Activated T-cell treated with anti-CD3 and anti-CD28 coated beads, Interleukin-2, amount 50 U/mL, for 48 hours (primary cell): Measurements from ENCODE around the gene INTS3.

Experiments
- DNase-seq, 2 experiments: peaks; one replicate each; pipeline ENCODE4 v3.0.0-alpha.2; 2020

The INTS3 gene

DNA sequence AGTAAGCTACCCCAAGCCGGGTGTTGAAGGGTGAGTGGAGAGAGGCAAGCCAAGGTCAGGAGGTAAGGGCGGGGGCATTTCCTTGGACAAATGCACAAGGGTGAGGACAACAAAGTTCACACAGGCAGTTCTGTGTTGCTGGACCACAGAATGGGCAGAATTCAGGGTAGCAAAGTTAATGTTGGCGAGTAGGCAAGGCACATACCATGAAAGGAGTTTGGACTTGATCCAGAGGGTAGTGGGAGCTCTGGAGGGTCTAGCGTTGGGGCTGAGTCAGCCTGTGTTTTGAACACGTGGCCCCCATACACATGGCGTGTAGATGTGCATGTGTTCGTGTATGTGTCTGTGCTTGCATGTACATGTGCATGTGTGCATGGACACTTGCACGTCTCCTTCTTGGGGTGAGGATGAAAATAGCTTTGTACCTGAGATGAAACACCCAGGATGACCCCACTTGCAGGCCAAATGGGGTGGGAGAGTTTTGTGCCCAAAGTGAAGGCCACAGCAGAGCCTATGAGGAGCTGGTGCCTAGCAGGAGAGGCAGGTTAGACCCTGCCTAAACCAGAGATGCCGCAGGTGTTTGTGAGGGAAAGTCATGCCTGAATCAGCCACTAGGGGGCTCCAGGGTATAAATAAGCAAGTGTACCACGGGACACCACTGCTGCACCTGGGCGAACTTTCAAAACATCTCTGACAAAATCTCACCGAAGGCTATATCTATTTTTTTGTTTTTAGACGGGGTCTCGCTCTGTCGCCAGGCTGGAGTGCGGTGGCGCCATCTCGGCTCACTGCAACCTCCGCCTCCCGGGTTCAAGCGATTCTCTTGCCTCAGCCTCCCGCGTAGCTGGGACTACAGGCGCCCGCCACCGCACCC, 69.2 kb downstream of the INTS3 start:
- peak; percentile 88 for DNase-seq

DNA sequence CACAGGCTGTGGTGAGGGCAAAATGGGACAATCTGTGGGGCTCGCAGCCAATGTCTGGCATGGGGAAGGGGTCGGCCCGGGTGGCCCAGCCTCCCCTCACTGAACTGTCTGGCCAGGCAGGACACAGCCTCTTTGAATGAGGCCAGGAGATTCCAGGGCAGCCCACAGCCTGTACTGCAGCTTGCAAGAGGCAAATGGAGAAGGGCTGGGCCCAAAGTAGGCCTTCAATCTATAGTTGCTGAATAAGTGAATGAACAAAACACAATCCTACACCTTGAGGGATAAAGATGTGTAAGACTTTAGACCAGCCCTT, 70.6 kb downstream of the INTS3 start:
- DNase-seq, result no peak

DNA sequence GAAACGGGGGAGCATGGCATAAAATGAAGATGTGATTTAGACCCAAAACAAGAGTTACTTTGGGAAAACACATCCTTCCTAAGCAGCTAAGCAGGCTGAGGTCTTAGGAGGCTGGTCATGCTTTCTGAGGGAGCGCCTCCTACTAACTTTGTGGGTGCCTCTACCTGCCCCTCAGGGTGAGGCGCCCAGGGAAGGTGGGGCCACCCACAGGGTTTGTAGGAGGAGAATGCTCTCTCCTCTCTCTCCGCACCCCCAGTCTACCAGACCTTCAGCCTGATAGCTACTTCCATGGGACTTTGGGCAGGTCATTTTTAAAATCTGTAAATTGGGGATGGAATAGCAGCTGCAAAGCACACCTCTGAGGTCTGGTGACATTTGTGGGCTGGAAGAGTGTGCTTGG, 71.2 kb downstream of the INTS3 start:
- no peak for DNase-seq

DNA sequence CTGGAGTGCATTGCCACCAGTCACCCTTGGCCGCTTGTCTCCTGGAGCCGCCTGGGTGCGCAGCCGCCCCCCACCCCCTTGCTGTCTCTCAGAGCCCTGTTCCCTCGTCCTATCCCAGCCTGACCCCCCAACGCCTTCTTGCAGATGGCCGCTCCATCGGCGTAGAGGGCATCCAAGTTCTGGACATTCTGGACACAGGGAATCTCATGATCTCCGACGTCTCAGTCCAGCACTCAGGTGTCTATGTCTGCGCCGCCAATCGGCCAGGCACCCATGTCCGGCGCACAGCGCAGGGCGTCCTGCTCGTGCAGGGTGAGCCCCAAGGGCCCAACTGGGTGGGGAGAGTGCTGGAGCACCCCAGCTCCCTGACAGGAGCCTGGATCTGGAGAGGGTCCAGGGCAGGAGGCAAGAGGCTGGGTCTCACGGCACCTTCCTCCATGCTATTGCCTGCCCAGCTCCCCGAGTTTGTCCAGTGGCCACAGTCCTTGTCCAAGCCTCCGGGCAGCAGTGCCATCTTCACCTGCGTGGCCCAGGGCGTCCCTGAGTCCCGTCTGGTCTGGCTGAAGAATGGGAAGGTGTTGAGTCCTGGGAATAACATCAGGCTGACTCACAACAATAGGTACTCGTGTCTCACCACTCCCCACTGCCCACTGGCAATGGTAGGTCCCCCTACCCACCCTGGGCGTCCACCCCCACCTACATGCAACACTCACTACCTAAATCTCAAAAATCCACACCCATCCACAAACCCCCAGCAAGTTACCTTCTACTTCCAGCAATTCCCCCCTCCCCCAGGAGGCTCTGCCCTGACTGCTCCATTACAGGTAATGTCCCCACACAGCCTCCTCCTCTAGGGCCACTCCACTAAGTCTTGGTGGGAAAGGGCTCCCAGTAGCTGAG, 72.0 kb downstream of the INTS3 start:
- no peak for DNase-seq

DNA sequence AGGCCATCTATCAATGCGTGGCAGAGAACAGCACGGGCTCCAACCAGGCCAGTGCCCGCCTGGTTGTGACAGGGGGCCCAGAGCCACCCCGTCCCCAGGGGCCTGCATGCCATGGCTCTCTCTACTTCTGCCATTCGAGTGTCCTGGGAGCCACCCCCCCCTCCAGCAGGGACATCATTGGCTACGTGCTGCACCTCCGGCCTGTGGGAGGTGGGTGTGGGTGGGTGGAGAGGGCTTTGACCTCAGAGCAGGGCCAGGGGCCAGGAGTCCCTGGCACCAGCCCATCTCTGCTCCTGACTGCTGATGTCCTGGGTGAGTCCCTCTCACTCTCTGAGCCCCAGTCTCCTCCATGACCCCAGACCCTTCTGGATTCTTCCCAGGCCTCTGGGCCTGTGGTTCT, 72.7 kb downstream of the INTS3 start:
- no peak for DNase-seq

DNA sequence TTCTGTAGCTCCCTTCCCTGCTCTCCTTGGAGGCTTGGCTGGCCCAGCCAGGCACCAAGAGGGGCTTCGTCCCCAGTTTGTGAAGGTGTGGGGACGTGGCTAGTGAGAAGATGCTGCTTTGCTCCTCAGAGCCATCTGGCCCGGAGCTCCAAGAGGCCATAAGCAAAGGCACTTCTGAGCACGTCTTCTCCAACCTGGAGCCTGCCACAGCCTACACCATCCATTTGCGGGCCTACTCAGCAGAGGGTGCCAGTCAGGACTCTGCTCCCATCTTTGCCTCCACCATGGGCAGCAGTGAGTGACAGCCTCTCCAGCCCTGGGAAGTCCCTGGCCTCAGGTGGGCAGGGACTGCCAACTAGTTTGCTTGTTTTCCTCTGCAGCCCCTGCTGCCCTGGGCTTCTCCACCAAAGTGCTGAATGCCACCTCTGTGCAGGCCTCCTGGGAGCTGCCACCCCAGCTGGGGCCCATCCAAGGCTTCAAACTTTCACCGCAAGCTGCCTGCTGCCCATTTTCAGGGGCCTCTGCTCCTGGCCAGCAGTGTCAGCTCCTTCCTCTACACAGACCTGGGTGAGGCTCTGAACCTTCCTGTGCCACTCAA, 73.3 kb downstream of the INTS3 start:
- no peak for DNase-seq

DNA sequence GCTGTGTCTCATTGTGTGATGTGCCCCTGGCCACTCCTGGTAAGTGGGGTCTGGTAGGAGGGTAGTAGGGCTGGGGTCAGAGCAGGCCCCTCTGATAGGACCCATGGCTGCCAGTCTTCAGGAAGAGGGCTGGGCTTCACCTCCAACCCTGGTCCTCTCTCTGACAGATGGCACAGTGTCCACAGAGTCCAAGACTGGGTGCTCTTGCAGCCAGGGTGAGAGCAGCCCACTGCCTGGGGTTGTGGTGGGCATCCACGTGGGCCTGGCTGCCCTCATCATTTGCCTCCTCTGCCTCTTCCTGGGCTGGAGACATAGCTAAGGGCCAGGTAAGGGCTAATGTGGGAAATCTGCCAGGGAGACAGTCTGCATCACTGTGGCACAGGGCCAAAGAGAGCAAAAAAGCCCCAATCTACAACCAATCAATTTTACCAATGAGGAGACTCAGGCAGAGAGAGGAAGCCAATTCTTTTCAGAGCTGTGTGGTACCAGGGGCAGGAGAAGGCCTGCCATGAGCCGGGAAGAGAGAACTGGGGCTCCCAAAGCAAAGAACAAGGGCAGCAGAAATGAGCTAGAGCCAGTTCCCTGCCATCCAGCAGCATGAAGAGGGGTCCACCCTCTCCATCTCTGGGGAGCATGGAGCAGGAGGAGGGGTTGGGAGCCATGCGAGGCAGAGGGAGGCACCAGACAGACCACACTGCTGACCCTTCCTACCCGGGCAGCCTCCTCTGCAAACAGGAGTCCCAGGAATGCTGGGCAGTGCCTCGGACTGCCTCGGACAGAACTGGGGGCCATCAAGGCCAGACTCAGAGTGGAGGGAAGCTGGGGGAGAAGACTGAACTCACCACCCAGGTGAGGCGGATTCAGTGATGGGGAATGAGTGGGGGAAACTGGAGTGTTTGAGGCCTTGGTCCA, 74.2 kb downstream of the INTS3 start:
- no peak for DNase-seq

DNA sequence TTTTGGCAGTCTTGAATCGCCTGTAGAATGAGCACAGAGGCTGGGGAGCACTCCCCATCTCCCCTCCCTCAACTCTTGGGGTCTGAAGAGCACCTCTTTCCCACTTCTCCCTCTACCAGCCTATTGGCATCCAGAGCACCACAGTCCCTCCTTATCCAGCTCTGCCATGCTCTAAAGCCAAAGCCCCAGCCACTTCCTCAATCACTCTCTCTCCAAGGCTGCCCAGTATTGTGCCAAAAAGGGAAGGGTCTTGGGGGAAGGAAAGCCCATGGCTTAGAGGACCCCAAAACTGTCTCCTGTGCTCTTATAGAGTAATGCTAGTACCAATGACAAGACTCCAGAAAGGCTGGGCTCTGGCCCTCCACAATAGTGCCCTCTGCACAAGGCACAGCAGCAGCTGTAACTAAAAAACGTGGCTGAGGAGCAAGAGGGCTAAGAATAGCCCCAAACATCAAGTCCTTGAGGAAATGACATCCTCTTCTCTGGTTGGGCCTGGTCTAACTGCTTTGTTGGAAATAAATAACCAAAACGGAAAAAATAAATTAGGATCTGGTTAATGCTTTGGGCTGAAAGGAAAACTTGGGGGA, 75.7 kb downstream of the INTS3 start:
- no peak for DNase-seq

DNA sequence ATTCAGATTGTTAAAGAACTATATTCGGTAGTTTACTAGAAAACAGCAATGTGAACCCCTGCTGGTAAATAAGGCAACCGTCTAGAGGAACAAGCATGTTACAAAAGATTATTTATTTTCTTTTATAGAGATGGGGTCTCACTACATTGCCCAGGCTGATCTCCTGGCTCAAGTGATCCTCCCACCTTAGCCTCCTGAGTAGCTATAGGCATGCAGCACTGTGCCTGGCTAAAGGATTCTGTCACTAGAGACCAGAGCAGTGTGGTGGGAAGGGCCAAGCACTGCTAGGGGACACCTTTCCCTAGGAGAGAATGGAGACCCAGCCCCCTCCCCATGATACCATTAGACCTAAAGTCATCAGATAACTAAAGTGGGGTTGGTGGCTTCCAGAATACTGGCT, 76.3 kb downstream of the INTS3 start:
- no peak for DNase-seq

DNA sequence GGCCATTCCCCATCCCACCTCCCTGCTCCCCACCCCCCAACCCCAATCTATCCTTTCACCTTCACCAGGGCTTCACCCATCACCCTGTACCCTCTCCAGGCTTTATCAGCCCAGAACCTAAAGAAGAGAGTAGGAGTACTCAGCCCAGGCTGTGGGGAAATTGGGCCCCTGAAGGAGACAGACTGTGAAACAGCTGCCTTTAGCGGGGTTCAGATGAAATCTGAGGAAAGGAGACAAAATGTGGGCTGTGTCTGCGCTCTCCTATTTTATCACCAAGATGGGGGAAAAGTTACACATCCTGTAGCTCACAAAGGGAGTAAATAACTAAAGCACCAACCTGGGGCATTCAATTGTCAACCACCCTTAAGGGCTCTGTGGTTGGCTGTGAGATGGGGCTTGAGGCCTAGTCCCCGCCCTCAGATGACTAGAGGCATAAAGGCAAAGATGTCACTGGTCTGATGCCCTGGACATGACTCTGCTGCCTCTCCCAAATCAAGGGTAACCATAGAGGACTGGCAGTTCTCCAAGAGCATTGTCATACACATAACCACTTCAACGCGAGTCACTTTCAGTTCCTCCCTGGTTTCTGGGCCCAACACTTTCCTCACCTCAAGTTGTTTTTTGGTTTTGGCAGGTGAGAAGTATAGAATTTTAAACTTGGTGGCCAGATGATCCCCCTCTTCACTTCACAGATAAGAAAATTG, 77.3 kb downstream of the INTS3 start:
- DNase-seq, result peak; percentile 72 to 77

DNA sequence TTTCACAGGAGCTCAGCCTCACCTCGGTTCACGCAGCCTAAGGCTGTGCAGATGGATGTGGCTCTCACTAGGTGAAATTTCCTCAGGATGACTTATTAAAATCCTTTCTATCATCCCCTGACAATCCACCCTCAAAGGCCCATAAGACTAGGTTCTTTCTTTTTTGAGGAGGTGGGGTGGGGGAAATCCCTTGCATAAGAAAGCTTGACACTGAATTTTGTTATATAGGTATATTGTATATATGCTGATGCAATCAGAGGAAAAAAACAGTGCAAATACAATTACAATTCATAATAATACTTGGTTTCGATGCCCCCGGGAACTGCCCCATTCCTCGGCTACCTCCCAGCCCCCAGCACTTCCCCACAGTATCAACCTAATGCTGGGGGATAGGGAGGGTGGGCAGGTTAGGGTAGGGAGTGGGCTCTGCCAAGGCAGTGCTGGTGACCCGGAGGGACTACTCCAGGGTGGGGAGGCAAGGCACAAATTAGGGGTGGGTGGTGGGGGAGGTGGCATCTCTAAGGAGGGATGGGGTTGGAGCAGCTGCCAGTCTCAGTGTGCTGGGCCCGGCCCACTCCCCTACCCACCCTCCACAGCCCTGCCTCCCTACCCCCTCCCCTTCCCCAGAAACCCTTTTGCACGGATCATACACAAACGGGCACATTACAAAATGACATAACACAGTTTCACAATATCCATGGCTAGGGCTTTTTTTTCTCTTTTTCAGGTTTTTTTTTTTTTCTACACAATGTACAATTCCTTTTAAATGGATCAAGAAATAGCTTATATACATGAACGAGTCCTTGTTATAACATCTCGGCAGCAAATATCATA, 78.3 kb downstream of the INTS3 start:
- no peak for DNase-seq

DNA sequence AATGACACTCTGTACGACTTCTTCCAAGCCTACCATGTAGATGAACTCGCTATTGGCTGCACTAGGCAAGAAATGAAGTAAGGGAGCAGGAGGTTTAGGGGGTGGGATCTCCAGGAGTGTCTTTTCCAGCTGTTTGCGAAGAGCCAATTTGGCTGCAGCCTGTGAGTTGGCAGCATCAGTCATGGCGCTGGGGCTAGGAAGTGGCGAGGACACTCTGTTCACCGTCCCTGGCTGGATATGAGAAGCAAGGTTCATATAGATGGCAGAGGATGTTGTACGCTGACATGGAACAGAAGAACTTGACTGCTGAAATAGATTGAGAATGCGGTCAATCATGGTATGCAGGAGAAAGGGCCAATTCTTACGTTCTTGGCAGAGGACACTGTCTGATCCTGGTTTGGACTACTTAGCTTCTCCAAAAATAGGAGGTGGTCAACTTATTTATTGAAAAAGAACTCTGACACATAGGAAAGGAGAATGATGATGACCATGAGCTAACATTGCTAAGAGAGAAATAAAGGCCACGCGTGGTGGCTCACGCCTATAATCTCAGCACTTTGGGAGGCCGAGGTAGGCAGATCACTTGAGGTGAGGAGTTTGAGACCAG, 88.5 kb downstream of the INTS3 start:
- peak in 1 of 2 experiments; percentile 3 for DNase-seq

DNA sequence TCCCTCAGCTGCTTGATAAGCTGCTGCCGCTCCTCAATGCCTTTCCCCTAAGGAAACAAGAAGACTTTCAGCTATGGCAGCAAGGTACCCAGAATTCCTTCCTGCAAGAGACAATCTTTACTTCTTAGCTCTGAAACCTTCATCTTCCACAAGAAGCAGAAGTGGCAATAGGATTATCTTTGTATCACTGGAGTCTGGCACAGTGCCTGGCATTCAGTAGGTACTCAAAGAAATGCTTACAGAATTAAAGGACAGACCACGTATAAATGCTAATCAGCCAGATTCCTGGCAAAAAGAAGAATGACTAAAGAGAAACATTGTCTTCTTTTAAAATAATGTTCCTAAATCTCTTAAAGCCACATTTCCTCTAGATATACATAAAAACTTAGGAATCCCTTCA, 91.0 kb downstream of the INTS3 start:
- DNase-seq, result no peak
